NT2/D1 (cell line): Measurements from ENCODE around the gene SNX4.

Source experiments
- SUZ12 ChIP-seq: IDR thresholded peaks from 2 replicates; pipeline ENCODE4 v1.6.1; 2011; ENCODE audit not compliant: insufficient read length, insufficient read depth; ENCODE audit errors: extremely low read depth
- YY1 ChIP-seq: IDR thresholded peaks from 2 replicates; pipeline ENCODE4 v1.6.1; 2011; ENCODE audit not compliant: insufficient read length, insufficient read depth
- ZNF274 ChIP-seq: IDR thresholded peaks from 2 replicates; pipeline ENCODE4 v1.6.1; 2011; ENCODE audit warnings: mild to moderate bottlenecking, low read depth, low read length

DNA sequence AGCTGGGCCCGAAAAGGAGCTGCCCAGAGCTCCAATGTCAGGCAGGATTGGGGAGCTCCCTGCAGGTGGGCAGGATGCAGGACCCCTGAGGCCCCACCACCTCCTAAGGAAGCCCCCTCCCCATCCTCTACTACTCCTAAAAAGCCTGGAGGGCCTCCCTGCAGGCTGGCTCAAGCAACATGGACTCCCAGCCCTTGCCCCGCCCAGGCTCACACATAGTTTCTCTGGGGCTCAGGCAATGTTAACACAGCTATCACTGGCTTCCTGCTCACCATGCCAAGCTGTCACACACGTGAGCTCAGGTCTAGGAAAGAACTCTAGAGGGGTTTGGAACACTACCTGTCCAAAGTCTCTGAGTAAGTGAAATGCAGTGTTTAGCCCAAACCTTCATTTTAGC is 79.4 kb downstream of the SNX4 start:
- TF ChIP-seq ZNF274 = no peak
- no peak for TF ChIP-seq YY1
- TF ChIP-seq SUZ12 = no peak
